Stimulated activated CD8-positive, alpha-beta memory T cell treated with anti-CD3 and anti-CD28 coated beads, Interleukin-4, amount 100 ng/mL, for 24 hours (primary cell): ENCODE measurements around the gene PTGFR.

Experiments used
- DNase-seq: peaks from one replicate; pipeline ENCODE4 v3.0.0-alpha.2; 2020; ENCODE audit warnings: low read depth

The PTGFR gene

GRCh38 chr1:78490861-78491450, at the start of gene PTGFR:
TSS of gene PTGFR (plus strand) at chr1:78490974. CDS start at chr1:78492744, 1,770 bp downstream.
- DNase-seq, result no peak

GRCh38 chr1:78441921-78442320, 48.9 kb upstream of the PTGFR start:
- DNase-seq, result no peak

- no peak for DNase-seq
These were observed 43.7 kb upstream of the PTGFR start for GRCh38 chr1:78447086-78447485.

- DNase-seq, result no peak
These were observed 26.3 kb upstream of the PTGFR start for GRCh38 chr1:78464449-78464891.

GRCh38 chr1:78465143-78465542, 25.6 kb upstream of the PTGFR start:
- DNase-seq, result no peak

- no peak for DNase-seq
These were observed 22.3 kb upstream of the PTGFR start for GRCh38 chr1:78468521-78468920.

- DNase-seq, result no peak
These were observed 21.2 kb upstream of the PTGFR start for GRCh38 chr1:78469576-78469975.

- no peak for DNase-seq
These were observed 18.7 kb upstream of the PTGFR start for GRCh38 chr1:78471890-78472620.

GRCh38 chr1:78472851-78473496, 17.8 kb upstream of the PTGFR start:
- no peak for DNase-seq

- DNase-seq, result no peak
These were observed 16.7 kb upstream of the PTGFR start for GRCh38 chr1:78474092-78474491.

GRCh38 chr1:78475888-78476610, 14.7 kb upstream of the PTGFR start:
- no peak for DNase-seq

- no peak for DNase-seq
These were observed 6.9 kb upstream of the PTGFR start for GRCh38 chr1:78483903-78484302.

- DNase-seq, result no peak
These were observed 787 bp downstream of the PTGFR start for GRCh38 chr1:78491451-78492071.

GRCh38 chr1:78492386-78492950, 1.7 kb downstream of the PTGFR start:
- DNase-seq, result no peak

GRCh38 chr1:78493451-78493850, 2.7 kb downstream of the PTGFR start:
- no peak for DNase-seq

GRCh38 chr1:78497201-78497600, 6.4 kb downstream of the PTGFR start:
- DNase-seq, result no peak

- no peak for DNase-seq
These were observed 9.8 kb downstream of the PTGFR start for GRCh38 chr1:78500529-78500928.

- DNase-seq, result no peak
These were observed 10.4 kb downstream of the PTGFR start for GRCh38 chr1:78501203-78501602.

- DNase-seq, result no peak
These were observed 20.6 kb downstream of the PTGFR start for GRCh38 chr1:78511334-78511733.

- DNase-seq, result no peak
These were observed 25.9 kb downstream of the PTGFR start for GRCh38 chr1:78516716-78517115.

- no peak for DNase-seq
These were observed 28.7 kb downstream of the PTGFR start for GRCh38 chr1:78519446-78519845.

- DNase-seq, result no peak
These were observed 29.4 kb downstream of the PTGFR start for GRCh38 chr1:78520216-78520615.
